NCI-H1105 (cell line): ENCODE measurements around the gene TRH.

Experiments
- DNase-seq: peaks from one replicate; lab custom pipeline; 2025; lab: John Stamatoyannopoulos, UW

Gene TRH

GRCh38 chr3:129974564-129974832 lies at the start of gene TRH:
TRH (plus strand) TSS chr3:129974720; CDS start chr3:129975817, 1,097 bp downstream.
- no peak for DNase-seq

GRCh38 chr3:129927072-129927471 lies 47.4 kb upstream of the TRH start:
- no peak for DNase-seq

GRCh38 chr3:129929383-129929782 lies 45.1 kb upstream of the TRH start:
- no peak for DNase-seq

- no peak for DNase-seq
Measured at GRCh38 chr3:129933471-129933870, 41.0 kb upstream of the TRH start.

- peak; percentile 49 for DNase-seq
Measured at GRCh38 chr3:129934234-129935123, 40.0 kb upstream of the TRH start.

- no peak for DNase-seq
Measured at GRCh38 chr3:129936757-129937156, 37.8 kb upstream of the TRH start.

GRCh38 chr3:129937717-129938116 lies 36.8 kb upstream of the TRH start:
- DNase-seq: no peak

- no peak for DNase-seq
Measured at GRCh38 chr3:129938140-129938930, 36.2 kb upstream of the TRH start.

- no peak for DNase-seq
Measured at GRCh38 chr3:129940086-129940485, 34.4 kb upstream of the TRH start.

- DNase-seq: peak; percentile 70
Measured at GRCh38 chr3:129942296-129942695, 32.2 kb upstream of the TRH start.

- no peak for DNase-seq
Measured at GRCh38 chr3:129943020-129943419, 31.5 kb upstream of the TRH start.

- DNase-seq: no peak
Measured at GRCh38 chr3:129944709-129945108, 29.8 kb upstream of the TRH start.

- no peak for DNase-seq
Measured at GRCh38 chr3:129947538-129948240, 26.8 kb upstream of the TRH start.

GRCh38 chr3:129950318-129951046 lies 24.0 kb upstream of the TRH start:
- no peak for DNase-seq

- DNase-seq: no peak
Measured at GRCh38 chr3:129952556-129953355, 21.8 kb upstream of the TRH start.

- no peak for DNase-seq
Measured at GRCh38 chr3:129953621-129954020, 20.9 kb upstream of the TRH start.

- no peak for DNase-seq
Measured at GRCh38 chr3:129954514-129954913, 20.0 kb upstream of the TRH start.

- no peak for DNase-seq
Measured at GRCh38 chr3:129956936-129957335, 17.6 kb upstream of the TRH start.

GRCh38 chr3:129958755-129959154 lies 15.8 kb upstream of the TRH start:
- no peak for DNase-seq

GRCh38 chr3:129961141-129961541 lies 13.4 kb upstream of the TRH start:
- DNase-seq: no peak

GRCh38 chr3:129962600-129962999 lies 11.9 kb upstream of the TRH start:
- no peak for DNase-seq
